Pancreas (tissue), 10 donors: Measurements from ENCODE around the gene CDH4. TPM values are rescaled to one million over a fixed set of nuclear protein-coding genes. Genes with fewer than 3 reads are reported as not detected.

ENCODE experiments used
- ATAC-seq, 4 donors: fragments of 200-7000 bp; cut with Tn5 transposase; one replicate each; pipeline versions ENCODE4 v1.8.0 to v1.9.1; 2020; ENCODE audit warnings: mild to moderate bottlenecking in 4 of 4, moderate library complexity in 4 of 4
- DNase-seq, 6 donors: peaks; one replicate each; pipeline ENCODE4 v3.0.0-alpha.2; 2020
- FAIRE-seq: peaks from 2 replicates; lab custom pipeline; 2012; peaks lifted over from hg19 to GRCh38; lab: Jason Lieb, UNC
- H3K27ac ChIP-seq, 4 donors: fragments of 200-600 bp; sonication (generic); 1 replicate in 3 of 4; 2 replicates in 1 of 4; pipeline versions ENCODE4 v1.5.0 to v1.8.0; 2020
- H3K27me3 ChIP-seq, 4 donors: fragments of 200-600 bp; one replicate each; pipeline ENCODE4 v1.8.0; 2021
- H3K36me3 ChIP-seq, 3 donors: fragments of 200-600 bp; sonication (generic) in 1 of 3; one replicate each; pipeline versions ENCODE4 v1.5.0 to v1.8.0; 2020 to 2021
- H3K4me1 ChIP-seq, 3 donors: fragments of 200-600 bp; one replicate each; pipeline ENCODE4 v1.8.0; 2021
- H3K4me3 ChIP-seq, 4 donors: fragments of 200-600 bp; sonication (generic) in 2 of 4; one replicate each; pipeline versions ENCODE4 v1.5.0 to v1.8.0; 2020 to 2021
- H3K9me3 ChIP-seq, 4 donors: fragments of 200-600 bp; one replicate each; pipeline ENCODE4 v1.8.0; 2021
- CTCF ChIP-seq, 4 donors: fragments of 200-600 bp; sonication (generic) in 3 of 4; IDR thresholded peaks; one replicate each; pipeline versions ENCODE4 v1.5.0 to v1.8.0; 2021; ENCODE audit warnings: antibody characterized with exemption in 4 of 4
- WGBS, 2 donors: extraction: QIAGEN DNeasy Blood & Tissue Kit; methylation state at CpG; one replicate each; pipeline ENCODE4 v1.1.7; 2013; 5-methylcytosine and 5-hydroxymethylcytosine counted together
- intact Hi-C, 3 donors: fragments of 100-400 bp; cut with DNase I; formaldehyde crosslinking; loops; one replicate each; pipeline versions ENCODE4 v1.11.1 to v1.14.2; 2022
- polyA plus RNA-seq, 2 donors: library from polyadenylated mRNA; stranded (reverse); fragments of 200-250 nt; gene quantifications; one replicate each; pipeline ENCODE4 v1.2.3, GENCODE V29; 2013
- total RNA-seq, 6 donors: library from RNA; stranded (reverse); fragmentation: NEBNext Ultra II Directional in 4 of 6; extraction: Animal tissue kit (Norgen Biotek cat#: 25700) in 4 of 6; gene quantifications; one replicate each; pipeline versions ENCODE4 v1.2.1 to v1.2.4, GENCODE V29; 2021 to 2023
- donor health status: healthy with polysubstance abuse.
- donor health status: DM: no; HTN: no; CAD: no; lungs with moderate emphysema.
- donor health status: DM: no; HTN: no; CAD: no.
- donor health status: control.
- donor health status: control.
- donor health status: Bipolar disorder and iron deficiency.
- donor health status: DM: yes; HTN: yes; CAD: no.
- donor health status: DM: no; HTN: no; CAD: no.
- donor health status: DM: no; HTN: no; CAD: no.
- donor health status: DM: yes; HTN: yes; CAD: no.

Gene CDH4
- total and polyA plus RNA-seq, 8 donors: 0.04 to 1.4 (median 0.27) TPM

- no peaks in the 10 kb centered on the region for H3K4me1 ChIP-seq
- H3K27me3 ChIP-seq: no peaks in the 10 kb centered on the region
- no peaks in the 10 kb centered on the region for H3K9me3 ChIP-seq
- no peak for TF ChIP-seq CTCF (IDR thresholded peaks at IDR 0.05)
- intact Hi-C loops: no loop called here
- H3K27ac ChIP-seq: no peak overlapping the region
- FAIRE-seq (no peak), ATAC-seq (no peak), DNase-seq (no peak)
- 87 to 88% methylated on average over 10 of the region's 10 CpGs for WGBS, 2 donors
- H3K36me3 ChIP-seq: no peaks in the 10 kb centered on the region
- no peak overlapping the region for H3K4me3 ChIP-seq
These were observed 317.8 kb downstream of the CDH4 start for GRCh38 chr20:61569825-61570224.

GRCh38 chr20:61570646-61571195 lies 318.7 kb downstream of the CDH4 start:
- ATAC-seq (no peak), FAIRE-seq (no peak), DNase-seq (no peak)
- Histone ChIP-seq H3K36me3 (no peaks in the 10 kb centered on the region), H3K4me1 (no peaks in the 10 kb centered on the region), H3K27ac (no peak overlapping the region), H3K4me3 (no peak overlapping the region), H3K27me3 (no peaks in the 10 kb centered on the region), H3K9me3 (no peaks in the 10 kb centered on the region)
- 79 to 88% methylated on average over 14 of the region's 14 CpGs for WGBS, 2 donors
- intact Hi-C loops: no loop called here
- TF ChIP-seq CTCF (IDR thresholded peaks at IDR 0.05): no peak

- FAIRE-seq: no peak
- no peaks in the 10 kb centered on the region for H3K36me3 ChIP-seq
- no peak for DNase-seq
- H3K4me3 ChIP-seq: no peak overlapping the region
- no peak for TF ChIP-seq CTCF (IDR thresholded peaks at IDR 0.05)
- no peak for ATAC-seq
- no peaks in the 10 kb centered on the region for H3K27me3 ChIP-seq
- intact Hi-C loops: no loop called here
- H3K27ac ChIP-seq: no peak overlapping the region
- H3K4me1 ChIP-seq: no peaks in the 10 kb centered on the region
- H3K9me3 ChIP-seq: no peaks in the 10 kb centered on the region
- 84 to 85% methylated on average over 9 of the region's 9 CpGs for WGBS, 2 donors
These were observed 319.2 kb downstream of the CDH4 start for GRCh38 chr20:61571221-61571620.

- Histone ChIP-seq H3K4me1 (no peaks in the 10 kb centered on the region), H3K27me3 (no peaks in the 10 kb centered on the region), H3K4me3 (no peak overlapping the region), H3K36me3 (no peaks in the 10 kb centered on the region), H3K9me3 (no peaks in the 10 kb centered on the region), H3K27ac (no peak overlapping the region)
- FAIRE-seq: no peak
- TF ChIP-seq CTCF (IDR thresholded peaks at IDR 0.05): no peak
- WGBS, 2 donors: 67 to 71% methylated on average over 13 of the region's 13 CpGs
- DNase-seq: no peak
- ATAC-seq: no peak
- intact Hi-C loops: no loop called here
These were observed 320.1 kb downstream of the CDH4 start for GRCh38 chr20:61571916-61572711.

- Histone ChIP-seq H3K4me3 (no peak overlapping the region), H3K36me3 (no peaks in the 10 kb centered on the region), H3K27me3 (no peaks in the 10 kb centered on the region), H3K4me1 (no peaks in the 10 kb centered on the region), H3K27ac (no peak overlapping the region), H3K9me3 (no peaks in the 10 kb centered on the region)
- WGBS, 2 donors: 80 to 85% methylated on average over 7 of the region's 7 CpGs
- DNase-seq: no peak
- no peak for TF ChIP-seq CTCF (IDR thresholded peaks at IDR 0.05)
- intact Hi-C loops: no loop called here
- ATAC-seq: no peak
- no peak for FAIRE-seq
These were observed 320.7 kb downstream of the CDH4 start for GRCh38 chr20:61572789-61573188.
